ENCODE results near the gene TXNRD2. TPM values are rescaled to one million over a fixed set of nuclear protein-coding genes. Genes with fewer than 3 reads are reported as not detected.

The TXNRD2 gene
- total RNA-seq, 1 experiment from 2014 or later, result 22.4 TPM

DNA sequence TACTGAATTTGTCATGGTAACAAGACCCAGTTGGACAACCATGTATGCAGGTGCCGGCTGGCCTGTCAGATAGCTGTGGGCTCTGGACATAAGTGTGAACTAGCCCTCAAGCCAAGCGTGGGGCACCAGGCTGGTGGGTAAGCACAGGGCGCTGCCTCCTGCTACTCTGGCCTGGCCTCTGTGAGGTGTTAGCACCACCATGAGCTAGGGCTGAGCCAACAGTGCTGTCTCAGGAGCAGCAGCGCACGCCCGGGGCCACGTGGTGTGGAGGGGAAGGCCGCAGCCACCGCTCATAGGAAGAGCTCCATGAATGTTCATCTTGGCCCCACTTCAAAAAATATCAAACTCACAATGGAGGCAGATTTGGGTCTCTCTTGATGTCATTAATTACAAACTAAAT, 51.7 kb downstream of the TXNRD2 start:
- Histone ChIP-seq H3K27ac (no peak overlapping the region), H3K79me2 (ENCODE audit: low read depth) (no peaks in the 10 kb centered on the region), H3K9me2 (ENCODE audit: insufficient read depth) (no peaks in the 10 kb centered on the region), H3F3A (ENCODE audit: insufficient read depth, low read depth) (peaks cover 8% of the 10 kb centered on the region; the same call in 1 of the 2 replicates), H3K9me3 (ENCODE audit: insufficient read depth, low read depth) (no peaks in the 10 kb centered on the region), H3K4me2 (no peak overlapping the region), H3K4me3 (no peak overlapping the region), H4K20me1 (ENCODE audit: insufficient read depth) (no peaks in the 10 kb centered on the region), H2AFZ (no peak overlapping the region), H3K27me3 (ENCODE audit: insufficient read depth, low read depth) (no peaks in the 10 kb centered on the region), H3K4me1 (replicated peaks; ENCODE audit: insufficient read depth) (peaks cover 14% of the 10 kb centered on the region), H3K36me3 (ENCODE audit: low read depth) (no peaks in the 10 kb centered on the region)
- POLR2A ChIA-PET (ENCODE audit: unreplicated experiment), result no interaction called here
- CTCF ChIA-PET, result no interaction called here
- intact Hi-C loops (cut with micrococcal nuclease; ENCODE audit: unreplicated experiment), result loop anchor here (10.0 kb wide), 1 partner anchor 125 kb away; the partner anchor contains the start of gene TBX1
- TF ChIP-seq CTCF (conservative IDR thresholded peaks at IDR 0.05) (no peak), EZH2 (IDR thresholded peaks at IDR 0.05; ENCODE audit: low read depth) (no peak)
- BruUV-seq (replicated peaks), result no TSS peak
- no peak for DNase-seq

- Histone ChIP-seq H3K27me3 (ENCODE audit: insufficient read depth, low read depth) (no peaks in the 10 kb centered on the region), H3K9me3 (ENCODE audit: insufficient read depth, low read depth) (no peaks in the 10 kb centered on the region), H3K79me2 (ENCODE audit: low read depth) (no peaks in the 10 kb centered on the region), H2AFZ (no peak overlapping the region), H3K36me3 (ENCODE audit: low read depth) (no peaks in the 10 kb centered on the region), H3F3A (ENCODE audit: insufficient read depth, low read depth) (peaks cover 12% of the 10 kb centered on the region; the same call in 1 of the 2 replicates), H3K27ac (no peak overlapping the region), H3K4me2 (no peak overlapping the region), H3K9me2 (ENCODE audit: insufficient read depth) (no peaks in the 10 kb centered on the region), H3K4me3 (no peak overlapping the region), H4K20me1 (ENCODE audit: insufficient read depth) (no peaks in the 10 kb centered on the region), H3K4me1 (replicated peaks; ENCODE audit: insufficient read depth) (peaks cover 14% of the 10 kb centered on the region)
- intact Hi-C loops (cut with micrococcal nuclease; ENCODE audit: unreplicated experiment), result loop anchor here (10.0 kb wide), 1 partner anchor 123 kb away; the partner anchor contains the start of gene TBX1
- POLR2A ChIA-PET (ENCODE audit: unreplicated experiment), result no interaction called here
- DNase-seq, result no peak
- CTCF ChIA-PET, result no interaction called here
- TF ChIP-seq CTCF (conservative IDR thresholded peaks at IDR 0.05), result no peak
- TF ChIP-seq EZH2 (IDR thresholded peaks at IDR 0.05; ENCODE audit: low read depth), result no peak
- BruUV-seq (replicated peaks), result no TSS peak
Observed at GRCh38 chr22:19888131-19888746, 53.4 kb downstream of the TXNRD2 start.

GRCh38 chr22:19887256-19887985, 54.2 kb downstream of the TXNRD2 start:
- Histone ChIP-seq H3K4me1 (replicated peaks; ENCODE audit: insufficient read depth) (peaks cover 16% of the 10 kb centered on the region), H3K4me2 (0 out of 2 replicates have a peak overlapping the region, but pooled peaks have one; percentile 16), H3K9me3 (ENCODE audit: insufficient read depth, low read depth) (no peaks in the 10 kb centered on the region), H3K9me2 (ENCODE audit: insufficient read depth) (no peaks in the 10 kb centered on the region), H3K36me3 (ENCODE audit: low read depth) (no peaks in the 10 kb centered on the region), H4K20me1 (ENCODE audit: insufficient read depth) (no peaks in the 10 kb centered on the region), H3K79me2 (ENCODE audit: low read depth) (no peaks in the 10 kb centered on the region), H3F3A (ENCODE audit: insufficient read depth, low read depth) (peaks cover 20% of the 10 kb centered on the region; the same call in 1 of the 2 replicates), H3K27me3 (ENCODE audit: insufficient read depth, low read depth) (no peaks in the 10 kb centered on the region), H2AFZ (no peak overlapping the region), H3K27ac (no peak overlapping the region), H3K4me3 (no peak overlapping the region)
- ChIA-PET CTCF (no interaction called here), POLR2A (ENCODE audit: unreplicated experiment) (no interaction called here)
- no peak for TF ChIP-seq CTCF (conservative IDR thresholded peaks at IDR 0.05)
- no peak for TF ChIP-seq EZH2 (IDR thresholded peaks at IDR 0.05; ENCODE audit: low read depth)
- intact Hi-C loops (cut with micrococcal nuclease; ENCODE audit: unreplicated experiment), result loop anchor here (10.0 kb wide), 1 partner anchor 123 kb away; the partner anchor contains the start of gene TBX1
- no peak for DNase-seq
- BruUV-seq (replicated peaks), result no TSS peak

Data from PC-9 (cell line).